Osteocyte (in vitro differentiated cells): ENCODE measurements around the gene KAT6B. TPM values are rescaled to one million over a fixed set of nuclear protein-coding genes. Genes with fewer than 3 reads are reported as not detected.
A peak's percentile ranks its signal among the peaks of the same experiment; 100 is the strongest.

ENCODE experiments used
- DNase-seq: peaks from one replicate; pipeline ENCODE4 v3.0.0; 2021; ENCODE audit warnings: mixed read lengths; ENCODE audit not compliant: unreplicated experiment; ENCODE audit errors: extremely low spot score
- H3K27ac Mint-ChIP-seq: one replicate; pipeline ENCODE4 v1.8.0; 2021; ENCODE audit warnings: mild to moderate bottlenecking, mixed read lengths; ENCODE audit not compliant: unreplicated experiment
- H3K27me3 Mint-ChIP-seq: one replicate; pipeline ENCODE4 v1.8.0; 2021; ENCODE audit warnings: mixed read lengths; ENCODE audit not compliant: unreplicated experiment
- H3K36me3 Mint-ChIP-seq: one replicate; pipeline ENCODE4 v1.8.0; 2021; ENCODE audit warnings: mixed read lengths; ENCODE audit not compliant: unreplicated experiment
- H3K4me1 Mint-ChIP-seq: one replicate; pipeline ENCODE4 v1.8.0; 2021; ENCODE audit warnings: mixed read lengths; ENCODE audit not compliant: unreplicated experiment
- H3K4me3 Mint-ChIP-seq: one replicate; pipeline ENCODE4 v1.8.0; 2021; ENCODE audit warnings: mild to moderate bottlenecking, moderate library complexity, mixed read lengths; ENCODE audit not compliant: unreplicated experiment
- H3K9me3 Mint-ChIP-seq: one replicate; pipeline ENCODE4 v1.8.0; 2021; ENCODE audit warnings: mixed read lengths; ENCODE audit not compliant: unreplicated experiment
- total RNA-seq: library from RNA; stranded (reverse); gene quantifications from 2 replicates; pipeline ENCODE4 v1.2.1, GENCODE V29; 2021
- TF ChIP-seq, protein P1 (sequence below): fragments of 200-600 bp; sonication (generic); IDR thresholded peaks from 2 replicates; pipeline ENCODE4 v1.5.0; 2021; ENCODE audit warnings: antibody characterized with exemption, mild to moderate bottlenecking, moderate library complexity

Gene KAT6B
- total RNA-seq, 1 donor from 2014 or later, result 28.2 TPM

DNA sequence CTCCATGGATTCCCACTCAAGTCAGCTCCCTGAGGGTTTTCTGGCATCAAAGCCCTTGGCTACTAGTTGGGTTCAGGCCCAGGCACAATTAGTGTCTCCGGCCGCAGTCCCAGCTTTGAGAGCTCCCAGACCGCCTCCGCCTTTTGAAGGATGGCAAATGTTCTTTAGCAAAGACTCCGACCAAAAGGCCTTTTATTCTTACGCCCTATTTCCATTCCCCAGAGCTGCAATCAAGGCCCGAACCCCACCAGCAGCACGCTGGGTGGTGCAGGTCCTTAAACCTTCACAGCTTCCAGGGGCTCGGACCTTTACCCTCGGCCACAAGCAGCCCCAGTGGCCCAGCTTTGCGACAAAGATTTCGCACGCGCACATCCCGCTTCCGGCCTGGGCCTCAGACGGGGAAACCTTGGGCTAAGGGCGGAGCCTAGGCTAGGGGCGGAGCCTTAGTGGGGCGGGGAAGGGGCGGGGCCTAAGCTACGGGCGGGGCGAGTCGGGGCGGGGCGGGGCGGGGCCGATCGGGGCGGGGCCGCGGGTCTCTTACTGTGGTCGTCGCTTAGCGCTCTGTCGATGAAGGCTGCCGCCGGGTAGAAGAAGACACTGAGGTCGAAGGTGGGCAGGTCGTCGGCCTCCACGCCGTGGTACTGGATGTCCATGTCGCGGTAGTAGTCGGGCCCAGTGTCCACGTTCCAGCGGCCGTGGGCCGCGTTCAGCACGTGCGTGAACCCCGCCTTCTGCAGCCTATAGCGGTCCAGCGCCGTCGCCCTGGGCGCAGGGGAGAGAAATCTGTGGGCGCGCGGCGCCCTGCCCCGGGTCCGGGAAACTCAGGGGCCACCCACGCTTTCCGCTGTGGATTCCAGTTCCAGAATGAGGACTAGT, 217.1 kb downstream of the KAT6B start:
- Mint-ChIP-seq H3K4me3 (no peak overlapping the region), H3K27ac (no peak overlapping the region), H3K36me3 (no peaks in the 10 kb centered on the region), H3K27me3 (peaks cover 7% of the 10 kb centered on the region), H3K4me1 (no peaks in the 10 kb centered on the region), H3K9me3 (no peaks in the 10 kb centered on the region)
- TF ChIP-seq, protein P1, sequence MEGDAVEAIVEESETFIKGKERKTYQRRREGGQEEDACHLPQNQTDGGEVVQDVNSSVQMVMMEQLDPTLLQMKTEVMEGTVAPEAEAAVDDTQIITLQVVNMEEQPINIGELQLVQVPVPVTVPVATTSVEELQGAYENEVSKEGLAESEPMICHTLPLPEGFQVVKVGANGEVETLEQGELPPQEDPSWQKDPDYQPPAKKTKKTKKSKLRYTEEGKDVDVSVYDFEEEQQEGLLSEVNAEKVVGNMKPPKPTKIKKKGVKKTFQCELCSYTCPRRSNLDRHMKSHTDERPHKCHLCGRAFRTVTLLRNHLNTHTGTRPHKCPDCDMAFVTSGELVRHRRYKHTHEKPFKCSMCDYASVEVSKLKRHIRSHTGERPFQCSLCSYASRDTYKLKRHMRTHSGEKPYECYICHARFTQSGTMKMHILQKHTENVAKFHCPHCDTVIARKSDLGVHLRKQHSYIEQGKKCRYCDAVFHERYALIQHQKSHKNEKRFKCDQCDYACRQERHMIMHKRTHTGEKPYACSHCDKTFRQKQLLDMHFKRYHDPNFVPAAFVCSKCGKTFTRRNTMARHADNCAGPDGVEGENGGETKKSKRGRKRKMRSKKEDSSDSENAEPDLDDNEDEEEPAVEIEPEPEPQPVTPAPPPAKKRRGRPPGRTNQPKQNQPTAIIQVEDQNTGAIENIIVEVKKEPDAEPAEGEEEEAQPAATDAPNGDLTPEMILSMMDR, result no peak
- DNase-seq, result no peak

DNA sequence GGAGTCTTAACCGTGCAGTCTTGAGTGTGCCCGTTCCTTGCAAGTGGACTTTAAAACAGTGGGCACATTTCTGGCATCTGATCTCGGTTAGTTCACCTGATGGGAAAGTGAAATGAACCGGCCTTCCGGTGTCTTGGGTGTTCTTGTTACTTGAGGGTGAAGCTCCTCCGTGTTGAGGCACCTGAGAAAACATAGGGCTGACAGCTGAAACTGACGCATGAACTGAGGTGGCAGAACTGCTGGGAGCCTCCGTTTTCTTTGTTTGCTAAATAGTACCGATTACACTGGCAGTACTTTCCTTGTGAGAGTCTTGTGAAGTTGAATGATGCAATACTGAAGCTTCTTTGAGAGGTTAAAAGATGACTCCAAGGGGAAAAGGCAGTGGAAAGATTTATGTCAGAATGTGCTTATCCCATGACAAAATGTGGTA, 222.3 kb downstream of the KAT6B start:
- TF ChIP-seq, protein P1, result no peak
- Mint-ChIP-seq H3K9me3 (no peaks in the 10 kb centered on the region), H3K4me1 (peaks cover 4% of the 10 kb centered on the region), H3K36me3 (no peaks in the 10 kb centered on the region), H3K27me3 (peaks cover 12% of the 10 kb centered on the region), H3K27ac (peak overlapping the region; percentile 23), H3K4me3 (no peak overlapping the region)
- no peak for DNase-seq

DNA sequence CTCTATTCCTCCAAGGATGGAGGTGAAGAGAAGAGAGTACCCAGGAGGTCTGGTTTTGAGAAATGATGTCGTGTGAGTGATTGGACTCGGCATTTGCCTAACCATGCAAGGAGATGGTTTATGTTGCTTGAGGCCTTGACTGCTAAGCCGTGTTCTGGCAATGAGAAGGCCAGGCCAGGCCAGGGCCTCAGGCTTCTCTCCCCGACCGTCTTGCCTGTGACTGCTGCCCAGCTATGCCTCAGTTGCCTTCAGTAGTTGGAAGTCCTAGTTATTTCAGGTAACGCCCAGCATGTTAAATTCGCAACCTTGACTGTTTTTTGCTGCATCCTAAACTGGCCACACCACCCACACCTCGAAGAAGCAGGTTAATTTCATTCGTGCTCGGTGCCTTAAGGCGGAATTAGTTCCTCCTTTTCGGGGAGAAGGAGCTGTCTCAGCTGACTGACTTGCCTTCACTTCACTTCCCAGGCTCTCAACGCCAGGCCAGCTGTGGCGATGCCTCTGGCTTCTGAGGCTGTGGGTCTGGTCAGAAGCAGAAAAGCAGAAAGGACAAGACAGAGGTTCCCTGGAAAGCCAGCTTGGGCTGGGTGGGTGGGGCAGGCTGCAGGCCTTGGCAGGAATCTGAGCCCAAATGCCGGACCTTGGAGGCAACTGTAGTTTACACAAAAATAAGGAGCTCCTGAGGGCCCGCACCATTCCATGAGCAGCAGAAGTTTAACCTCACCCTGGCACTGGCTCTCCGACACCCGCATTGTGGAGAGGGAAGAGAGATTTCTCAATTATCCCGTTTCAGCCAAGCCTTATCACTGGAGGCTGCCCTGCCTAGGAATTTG, 223.1 kb downstream of the KAT6B start:
- Mint-ChIP-seq H3K4me3 (no peak overlapping the region), H3K9me3 (no peaks in the 10 kb centered on the region), H3K4me1 (peaks cover 4% of the 10 kb centered on the region), H3K36me3 (no peaks in the 10 kb centered on the region), H3K27me3 (peaks cover 12% of the 10 kb centered on the region), H3K27ac (no peak overlapping the region)
- TF ChIP-seq, protein P1, result no peak
- DNase-seq, result no peak

DNA sequence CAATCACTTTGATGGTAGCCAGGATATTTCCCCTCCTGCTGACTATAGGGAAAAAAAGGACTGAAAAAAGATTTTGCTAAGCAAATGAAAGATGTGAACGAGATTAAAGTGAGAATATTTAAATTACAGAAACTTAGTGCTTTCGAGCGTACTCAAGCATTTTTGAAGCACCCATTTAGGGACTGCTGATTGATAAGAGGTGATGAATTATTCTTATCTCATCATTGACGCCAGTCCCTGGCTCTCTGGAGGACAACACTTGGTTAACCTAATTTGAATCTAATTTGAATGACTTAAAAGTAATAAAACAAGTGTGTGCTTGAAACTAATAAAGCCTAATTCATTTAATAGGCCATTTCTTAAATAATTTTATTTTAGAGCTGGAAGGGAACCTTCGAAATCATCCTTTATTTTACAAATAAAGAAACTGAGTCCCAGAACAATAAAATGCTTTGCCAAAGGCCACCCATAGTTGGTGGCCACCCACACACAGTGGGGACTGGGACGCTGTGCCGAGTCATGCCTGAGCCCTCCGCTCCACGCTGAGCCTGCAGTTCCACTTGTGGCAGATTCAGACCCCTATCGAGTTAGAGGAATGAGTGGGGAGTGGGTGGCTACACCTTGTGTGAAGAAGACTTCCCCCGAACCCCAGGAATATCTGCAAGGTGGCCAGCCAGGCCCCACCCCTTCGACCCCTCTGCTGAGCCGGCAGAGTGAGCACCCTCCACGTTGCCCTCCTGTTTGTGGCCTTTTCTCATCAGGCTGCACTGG, 223.9 kb downstream of the KAT6B start:
- H3K27ac Mint-ChIP-seq, result no peak overlapping the region
- peaks cover 4% of the 10 kb centered on the region for H3K4me1 Mint-ChIP-seq
- H3K9me3 Mint-ChIP-seq, result no peaks in the 10 kb centered on the region
- no peak overlapping the region for H3K4me3 Mint-ChIP-seq
- no peaks in the 10 kb centered on the region for H3K36me3 Mint-ChIP-seq
- H3K27me3 Mint-ChIP-seq, result peaks cover 12% of the 10 kb centered on the region
- TF ChIP-seq, protein P1, result no peak
- no peak for DNase-seq
